Muscle layer of colon (tissue), 2 donors: ENCODE measurements around the gene ARID1B.
A peak's percentile ranks its signal among the peaks of the same experiment; 100 is the strongest.

Source experiments
- H3K27ac ChIP-seq: one replicate; pipeline ENCODE4 v1.7.0; 2013; ENCODE audit warnings: low read depth, mild to moderate bottlenecking, low read length, moderate library complexity
- H3K27me3 ChIP-seq, 2 donors: one replicate each; pipeline ENCODE4 v1.7.0; 2013; ENCODE audit warnings: low read length in 2 of 2, mild to moderate bottlenecking in 2 of 2; ENCODE audit not compliant: insufficient read depth in 2 of 2, control insufficient read depth in 1 of 2
- H3K36me3 ChIP-seq: one replicate; pipeline ENCODE4 v1.7.0; 2013; ENCODE audit warnings: mild to moderate bottlenecking, low read length; ENCODE audit not compliant: insufficient read depth
- H3K4me1 ChIP-seq: one replicate; pipeline ENCODE4 v1.7.0; 2013; ENCODE audit warnings: mild to moderate bottlenecking, low read length; ENCODE audit not compliant: insufficient read depth
- H3K4me3 ChIP-seq, 2 donors: one replicate each; pipeline ENCODE4 v1.7.0; 2013; ENCODE audit warnings: low read length in 2 of 2, low read depth in 1 of 2, mild to moderate bottlenecking in 1 of 2, moderate library complexity in 1 of 2
- H3K9ac ChIP-seq: one replicate; pipeline ENCODE4 v1.7.0; 2013; ENCODE audit warnings: low read length
- H3K9me3 ChIP-seq: one replicate; pipeline ENCODE4 v1.7.0; 2013; ENCODE audit warnings: mild to moderate bottlenecking, low read length
- donor health status: abdominal sarcoma.
- donor health status: Adenocarcinoma of cecum.

ARID1B gene

DNA sequence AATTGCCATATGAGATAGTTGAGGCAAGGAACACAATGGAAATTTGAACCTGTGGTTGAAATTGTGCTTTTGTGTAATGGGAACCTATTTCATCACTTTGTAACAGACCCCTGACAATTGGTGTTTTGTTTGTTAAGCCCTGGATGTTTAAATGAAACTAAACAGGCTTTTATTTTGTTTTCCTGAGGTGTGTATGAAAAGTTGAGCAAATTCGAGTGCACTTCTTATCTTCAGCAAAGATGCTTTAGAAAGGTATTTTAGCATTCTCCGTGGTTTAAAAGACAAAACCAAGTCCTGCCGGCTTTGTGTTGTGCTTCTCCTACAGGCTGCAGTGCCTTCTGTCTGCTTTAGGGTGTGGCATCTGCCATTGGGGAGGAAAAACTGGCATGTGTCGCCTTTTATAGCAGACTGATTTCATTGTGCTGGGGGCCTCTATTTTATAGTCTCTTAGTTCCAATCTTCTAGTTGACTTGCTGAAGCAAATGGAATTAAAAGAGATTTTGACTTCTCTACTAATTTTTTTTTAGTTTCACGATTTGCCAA is 2.2 kb upstream of the ARID1B start:
- Histone ChIP-seq H3K36me3 (no peaks in the 10 kb centered on the region), H3K27ac (no peak overlapping the region), H3K4me1 (peaks cover 5% of the 10 kb centered on the region), H3K9me3 (no peaks in the 10 kb centered on the region), H3K4me3 (no peak overlapping the region), H3K9ac (no peak overlapping the region), H3K27me3 (no peaks in the 10 kb centered on the region)

GRCh38 chr6:156775717-156776116 is 1.5 kb upstream of the ARID1B start:
- no peaks in the 10 kb centered on the region for H3K36me3 ChIP-seq
- H3K9ac ChIP-seq: no peak overlapping the region
- no peaks in the 10 kb centered on the region for H3K27me3 ChIP-seq
- H3K27ac ChIP-seq: peak overlapping the region; percentile 87
- H3K4me1 ChIP-seq: peaks cover 7% of the 10 kb centered on the region
- no peak overlapping the region for H3K4me3 ChIP-seq
- no peaks in the 10 kb centered on the region for H3K9me3 ChIP-seq

DNA sequence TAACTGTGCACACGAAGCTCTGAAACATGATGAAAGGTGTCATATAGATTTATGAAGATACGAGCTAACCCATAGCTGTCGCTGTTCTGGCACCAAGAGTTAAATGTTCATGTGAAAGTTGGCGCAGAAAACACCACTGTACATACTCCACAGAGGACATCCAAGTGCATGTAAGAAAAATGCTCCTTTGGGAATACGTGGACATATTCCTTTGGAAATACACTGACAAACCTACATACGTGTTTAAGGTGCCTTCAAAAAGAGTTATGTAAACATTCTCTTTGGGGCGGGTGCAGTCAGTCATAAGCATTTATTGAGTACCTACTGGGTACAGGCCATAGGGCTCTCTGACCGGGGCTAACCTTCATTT is 723 bp upstream of the ARID1B start:
- H3K27me3 ChIP-seq: no peaks in the 10 kb centered on the region
- H3K4me1 ChIP-seq: peaks cover 11% of the 10 kb centered on the region
- H3K36me3 ChIP-seq: no peaks in the 10 kb centered on the region
- peak overlapping the region; percentile 87 for H3K27ac ChIP-seq
- peak overlapping the region; percentile 67 for H3K9ac ChIP-seq
- H3K9me3 ChIP-seq: no peaks in the 10 kb centered on the region
- H3K4me3 ChIP-seq: peak overlapping the region; percentile 24 to 58

DNA sequence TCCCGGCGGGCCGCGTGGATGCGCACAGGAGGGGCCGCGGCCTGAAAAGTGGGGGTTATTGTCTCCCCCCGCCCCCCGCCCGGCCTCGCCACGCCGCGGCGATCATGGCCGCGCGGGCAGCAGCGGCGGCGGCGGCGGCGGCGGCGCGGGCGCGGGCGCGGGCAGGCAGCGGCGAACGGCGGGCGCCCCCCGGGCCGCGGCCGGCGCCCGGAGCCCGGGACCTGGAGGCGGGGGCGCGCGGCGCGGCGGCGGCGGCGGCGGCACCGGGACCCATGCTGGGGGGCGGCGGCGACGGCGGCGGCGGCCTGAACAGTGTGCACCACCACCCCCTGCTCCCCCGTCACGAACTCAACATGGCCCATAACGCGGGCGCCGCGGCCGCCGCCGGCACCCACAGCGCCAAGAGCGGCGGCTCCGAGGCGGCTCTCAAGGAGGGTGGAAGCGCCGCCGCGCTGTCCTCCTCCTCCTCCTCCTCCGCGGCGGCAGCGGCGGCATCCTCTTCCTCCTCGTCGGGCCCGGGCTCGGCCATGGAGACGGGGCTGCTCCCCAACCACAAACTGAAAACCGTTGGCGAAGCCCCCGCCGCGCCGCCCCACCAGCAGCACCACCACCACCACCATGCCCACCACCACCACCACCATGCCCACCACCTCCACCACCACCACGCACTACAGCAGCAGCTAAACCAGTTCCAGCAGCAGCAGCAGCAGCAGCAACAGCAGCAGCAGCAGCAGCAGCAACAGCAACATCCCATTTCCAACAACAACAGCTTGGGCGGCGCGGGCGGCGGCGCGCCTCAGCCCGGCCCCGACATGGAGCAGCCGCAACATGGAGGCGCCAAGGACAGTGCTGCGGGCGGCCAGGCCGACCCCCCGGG is 637 bp downstream of the ARID1B start:
- H3K27ac ChIP-seq: peak overlapping the region; percentile 90
- H3K36me3 ChIP-seq: no peaks in the 10 kb centered on the region
- peaks cover 17% of the 10 kb centered on the region for H3K4me1 ChIP-seq
- no peaks in the 10 kb centered on the region for H3K9me3 ChIP-seq
- H3K4me3 ChIP-seq: peak overlapping the region; percentile 58 to 83
- no peaks in the 10 kb centered on the region for H3K27me3 ChIP-seq
- H3K9ac ChIP-seq: peak overlapping the region; percentile 31

DNA sequence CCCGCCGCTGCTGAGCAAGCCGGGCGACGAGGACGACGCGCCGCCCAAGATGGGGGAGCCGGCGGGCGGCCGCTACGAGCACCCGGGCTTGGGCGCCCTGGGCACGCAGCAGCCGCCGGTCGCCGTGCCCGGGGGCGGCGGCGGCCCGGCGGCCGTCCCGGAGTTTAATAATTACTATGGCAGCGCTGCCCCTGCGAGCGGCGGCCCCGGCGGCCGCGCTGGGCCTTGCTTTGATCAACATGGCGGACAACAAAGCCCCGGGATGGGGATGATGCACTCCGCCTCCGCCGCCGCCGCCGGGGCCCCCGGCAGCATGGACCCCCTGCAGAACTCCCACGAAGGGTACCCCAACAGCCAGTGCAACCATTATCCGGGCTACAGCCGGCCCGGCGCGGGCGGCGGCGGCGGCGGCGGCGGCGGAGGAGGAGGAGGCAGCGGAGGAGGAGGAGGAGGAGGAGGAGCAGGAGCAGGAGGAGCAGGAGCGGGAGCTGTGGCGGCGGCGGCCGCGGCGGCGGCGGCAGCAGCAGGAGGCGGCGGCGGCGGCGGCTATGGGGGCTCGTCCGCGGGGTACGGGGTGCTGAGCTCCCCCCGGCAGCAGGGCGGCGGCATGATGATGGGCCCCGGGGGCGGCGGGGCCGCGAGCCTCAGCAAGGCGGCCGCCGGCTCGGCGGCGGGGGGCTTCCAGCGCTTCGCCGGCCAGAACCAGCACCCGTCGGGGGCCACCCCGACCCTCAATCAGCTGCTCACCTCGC is 1.5 kb downstream of the ARID1B start:
- no peaks in the 10 kb centered on the region for H3K27me3 ChIP-seq
- H3K4me1 ChIP-seq: peaks cover 25% of the 10 kb centered on the region
- no peaks in the 10 kb centered on the region for H3K9me3 ChIP-seq
- H3K36me3 ChIP-seq: no peaks in the 10 kb centered on the region
- peak overlapping the region; percentile 35 to 83 for H3K4me3 ChIP-seq
- no peak overlapping the region for H3K9ac ChIP-seq
- peak overlapping the region; percentile 90 for H3K27ac ChIP-seq

GRCh38 chr6:156779206-156780094 is 2.3 kb downstream of the ARID1B start:
- peaks cover 33% of the 10 kb centered on the region for H3K4me1 ChIP-seq
- H3K9ac ChIP-seq: peak overlapping the region; percentile 64

GRCh38 chr6:156780102-156780641 is 3.0 kb downstream of the ARID1B start:
- H3K9ac ChIP-seq: peak overlapping the region; percentile 64
- H3K36me3 ChIP-seq: no peaks in the 10 kb centered on the region
- H3K27ac ChIP-seq: peak overlapping the region; percentile 97
- no peaks in the 10 kb centered on the region for H3K9me3 ChIP-seq
- H3K27me3 ChIP-seq: no peaks in the 10 kb centered on the region
- H3K4me3 ChIP-seq: peak overlapping the region; percentile 69 to 83
- H3K4me1 ChIP-seq: peaks cover 33% of the 10 kb centered on the region

More at GRCh38 chr6:156779206-156780094, 2.3 kb downstream of the ARID1B start:
- Histone ChIP-seq H3K27ac (peak overlapping the region; percentile 97), H3K36me3 (no peaks in the 10 kb centered on the region), H3K9me3 (no peaks in the 10 kb centered on the region), H3K27me3 (no peaks in the 10 kb centered on the region), H3K4me3 (peak overlapping the region; percentile 69 to 83)

DNA sequence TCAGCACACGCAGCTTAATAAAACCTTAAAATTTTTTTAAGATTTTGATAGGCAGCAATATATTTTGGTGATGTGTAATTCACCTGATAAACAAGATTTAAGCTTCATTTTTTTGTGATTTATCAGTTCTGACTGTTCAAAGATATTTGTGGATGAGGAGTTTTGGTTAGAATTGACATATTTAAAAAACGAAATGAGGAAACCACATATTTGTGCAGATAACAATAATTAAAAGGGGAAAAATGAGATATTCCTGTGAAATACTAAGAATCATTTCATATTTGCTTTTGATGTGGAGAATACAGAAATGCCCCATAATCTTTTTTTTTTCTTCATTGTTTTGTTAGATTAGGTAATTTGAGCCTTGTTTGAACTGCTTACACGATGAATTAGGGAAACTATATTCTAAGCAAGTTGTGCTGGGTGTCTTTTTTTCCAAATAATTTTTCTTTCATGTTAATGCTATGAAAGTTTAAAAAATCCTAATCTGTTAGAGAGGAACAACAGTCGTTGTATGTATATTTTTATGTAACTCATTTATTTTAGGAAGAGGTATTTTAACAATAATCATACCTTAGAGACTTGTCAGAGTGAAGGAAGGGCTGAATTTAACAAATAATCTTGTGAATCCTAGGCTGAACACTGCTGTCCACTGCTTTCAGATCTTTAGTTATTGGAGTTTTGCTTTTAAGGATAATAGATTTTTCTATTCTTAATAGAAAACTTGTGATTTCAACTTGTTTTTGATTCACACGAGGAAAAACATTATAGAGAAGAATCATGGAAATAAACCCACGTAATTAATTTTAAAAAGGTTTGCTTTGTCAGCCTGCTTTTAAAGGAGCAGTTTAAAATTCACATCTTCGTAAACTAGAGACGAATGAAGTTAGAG is 4.0 kb downstream of the ARID1B start:
- Histone ChIP-seq H3K4me3 (peak overlapping the region; percentile 18 to 69), H3K27me3 (no peaks in the 10 kb centered on the region), H3K27ac (peak overlapping the region; percentile 97), H3K9ac (peak overlapping the region; percentile 64), H3K9me3 (no peaks in the 10 kb centered on the region), H3K36me3 (no peaks in the 10 kb centered on the region), H3K4me1 (peaks cover 28% of the 10 kb centered on the region)

DNA sequence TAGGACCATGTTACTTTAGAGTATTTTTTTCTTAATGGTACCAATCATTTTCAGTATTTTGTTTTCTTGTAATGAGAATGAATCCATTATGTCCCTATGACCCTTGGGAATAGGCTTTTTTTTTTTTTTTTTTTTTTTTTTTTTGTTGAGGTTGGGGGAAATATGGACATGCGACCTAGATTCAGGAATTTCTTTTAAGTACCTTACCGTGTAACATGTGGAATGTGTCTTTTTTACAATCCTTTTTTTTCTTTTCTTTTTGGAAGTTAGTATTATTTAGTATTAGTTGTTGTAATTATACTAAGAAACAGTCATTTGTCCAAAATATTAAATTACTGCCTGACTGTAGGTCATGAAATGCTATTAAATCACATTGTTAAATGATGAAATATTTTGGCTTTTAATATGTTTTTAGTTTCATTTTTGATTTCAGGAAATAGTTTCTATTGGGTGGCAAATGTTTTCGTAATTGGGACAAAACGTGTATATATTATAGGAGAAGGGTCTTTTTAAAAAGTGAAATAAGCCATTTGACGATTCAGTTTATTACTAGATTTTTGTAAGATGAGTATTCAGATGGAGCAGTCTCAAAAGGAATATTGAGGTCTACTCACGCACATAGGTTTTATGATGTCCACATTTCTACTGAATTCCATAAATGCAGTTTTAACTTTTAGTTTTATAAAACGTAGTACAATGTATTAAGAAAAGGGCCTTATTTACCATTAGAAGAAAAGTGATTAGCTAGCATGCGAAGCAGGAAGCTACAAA is 4.9 kb downstream of the ARID1B start:
- no peaks in the 10 kb centered on the region for H3K27me3 ChIP-seq

More for the DNA sequence above, 4.9 kb downstream of the ARID1B start:
- Histone ChIP-seq H3K9me3 (no peaks in the 10 kb centered on the region), H3K9ac (peak overlapping the region; percentile 7), H3K27ac (peak overlapping the region; percentile 53), H3K4me1 (peaks cover 36% of the 10 kb centered on the region), H3K4me3 (peak overlapping the region in 1 of 2 donors; percentile 69), H3K36me3 (no peaks in the 10 kb centered on the region)
